HG03097 (cell line): Measurements from ENCODE around the gene WBP4.
"Not testable (repeated sequence)": the region's sequence is repeated elsewhere in the genome, so short reads cannot be mapped to it uniquely, and the experiment has no call there.

ENCODE experiments used
- ATAC-seq: cut with Tn5 transposase; IDR thresholded peaks from one replicate; pipeline ENCODE4 v1.9.1; 2021; ENCODE audit not compliant: unreplicated experiment, low FRiP score

The WBP4 gene

DNA sequence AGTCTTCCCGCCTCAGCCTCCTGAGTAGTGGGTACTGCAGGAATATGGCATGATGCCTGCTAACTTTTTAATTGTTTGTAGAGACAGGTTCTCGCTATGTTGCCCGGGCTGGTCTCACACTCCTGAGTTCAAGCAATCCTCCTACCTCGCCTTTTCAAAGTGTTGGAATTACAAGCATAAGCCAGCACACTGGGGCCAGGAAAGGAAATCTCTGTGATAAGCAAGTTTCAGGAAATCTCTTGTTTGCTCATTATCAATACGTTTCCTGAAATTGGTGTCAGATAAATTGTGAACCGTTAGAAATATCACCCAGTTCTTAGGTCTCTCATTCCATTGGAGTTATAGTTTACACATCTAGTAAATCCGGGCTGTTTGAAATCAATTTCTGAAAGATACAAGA, 14.2 kb downstream of the WBP4 start:
- ATAC-seq, result no peak

DNA sequence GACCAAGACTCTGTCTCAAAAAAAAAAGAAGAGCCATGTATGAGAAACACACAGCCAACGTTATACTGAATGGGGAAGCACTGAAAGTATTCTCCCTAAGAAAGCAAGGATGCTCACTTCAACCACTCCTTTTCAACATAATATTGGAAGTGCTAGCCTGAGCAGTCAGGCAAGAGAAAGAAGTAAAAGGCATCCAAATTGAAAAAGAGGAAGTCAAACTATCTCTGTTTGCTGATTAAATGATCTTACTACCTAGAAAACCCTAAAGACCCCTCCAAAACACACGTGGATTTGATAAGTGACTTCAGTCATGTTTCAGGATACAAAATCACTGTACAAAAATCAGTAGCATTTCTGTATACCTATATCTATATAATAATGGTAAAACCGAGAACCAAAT, 16.2 kb downstream of the WBP4 start:
- ATAC-seq, result no peak

DNA sequence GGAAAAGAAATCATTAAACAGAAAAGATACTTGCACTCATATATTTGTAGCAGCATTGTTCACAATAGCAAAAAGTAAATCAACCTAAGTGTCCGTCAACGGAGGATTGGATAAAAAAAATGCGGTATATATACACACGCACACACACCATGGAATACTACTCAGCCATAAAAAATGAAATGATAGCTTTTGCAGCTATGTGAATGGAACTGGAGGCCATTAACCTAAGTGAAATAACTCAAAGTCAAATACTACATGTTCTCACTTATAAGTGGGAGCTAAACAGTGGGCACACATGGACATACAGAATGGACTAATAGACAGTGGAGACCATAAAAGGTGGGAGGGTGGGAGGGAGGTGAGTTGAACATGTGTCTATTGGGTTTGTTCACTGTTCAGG, 18.4 kb downstream of the WBP4 start:
- ATAC-seq, result no peak

DNA sequence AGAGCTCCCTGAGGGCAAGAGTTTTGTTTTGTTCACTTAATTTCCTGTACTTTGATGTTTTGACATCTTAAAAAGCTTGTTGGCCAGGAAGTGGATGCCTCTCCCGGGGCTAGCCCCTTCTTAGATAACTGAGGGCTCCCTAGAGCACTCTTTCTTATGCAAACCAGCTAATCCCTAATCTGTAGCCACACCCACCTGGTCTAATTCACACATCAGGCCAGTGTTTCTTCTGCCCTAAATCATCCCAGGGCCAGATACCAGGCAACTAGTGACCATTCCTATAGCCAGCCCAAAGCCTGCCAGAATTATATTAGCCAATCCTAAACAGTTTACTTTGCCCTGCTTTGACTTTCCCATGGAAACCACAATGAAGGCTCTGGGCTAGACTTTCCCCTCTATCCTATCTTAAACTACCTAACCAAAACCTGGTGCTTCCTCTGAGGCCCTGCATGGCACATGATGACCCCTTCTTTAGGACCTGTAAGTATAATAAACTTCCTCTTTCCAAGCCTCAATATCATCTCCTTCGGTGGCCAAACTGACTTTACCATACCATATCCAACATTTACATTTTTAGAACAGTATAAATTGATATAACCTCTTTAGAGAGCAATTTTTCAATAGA, 24.8 kb downstream of the WBP4 start:
- ATAC-seq, result no peak

DNA sequence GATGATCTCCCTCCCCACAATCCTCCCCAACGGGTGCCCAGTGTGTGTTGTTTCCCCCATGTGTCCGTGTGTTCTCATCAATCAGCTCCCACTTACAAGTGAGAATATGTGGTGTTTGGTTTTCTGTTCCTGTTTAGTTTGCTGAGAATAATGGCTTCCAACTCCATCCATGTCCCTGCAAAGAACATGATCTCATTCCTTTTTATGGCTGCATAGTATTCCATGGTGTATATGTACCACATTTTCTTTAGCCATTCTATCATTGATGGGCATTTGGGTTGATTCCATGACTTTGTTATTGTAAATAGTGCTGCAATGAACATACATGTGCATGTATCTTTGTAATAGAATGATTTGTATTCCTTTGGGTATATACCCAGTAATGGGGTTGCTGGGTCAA, 34.4 kb downstream of the WBP4 start:
- not testable (repeated sequence) for ATAC-seq

DNA sequence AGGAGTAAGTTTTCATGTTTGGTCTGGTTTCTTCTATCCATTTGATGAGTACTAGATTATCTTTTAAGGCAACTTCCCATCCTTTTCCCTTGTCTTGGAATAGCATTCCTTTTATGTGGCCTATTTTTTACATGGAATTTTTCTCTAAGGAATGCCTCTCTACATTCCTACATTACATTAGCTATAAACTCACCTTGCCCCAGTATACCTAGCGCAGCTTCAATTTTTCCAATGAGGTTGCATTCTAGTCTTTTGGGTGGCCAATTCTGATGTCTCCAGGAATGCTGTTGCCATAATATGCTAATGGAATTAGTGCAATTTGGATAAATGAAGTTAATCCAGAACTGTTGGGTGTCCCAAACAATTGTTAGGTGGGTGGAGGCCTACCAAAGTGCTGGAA, 37.5 kb downstream of the WBP4 start:
- ATAC-seq, result no peak

DNA sequence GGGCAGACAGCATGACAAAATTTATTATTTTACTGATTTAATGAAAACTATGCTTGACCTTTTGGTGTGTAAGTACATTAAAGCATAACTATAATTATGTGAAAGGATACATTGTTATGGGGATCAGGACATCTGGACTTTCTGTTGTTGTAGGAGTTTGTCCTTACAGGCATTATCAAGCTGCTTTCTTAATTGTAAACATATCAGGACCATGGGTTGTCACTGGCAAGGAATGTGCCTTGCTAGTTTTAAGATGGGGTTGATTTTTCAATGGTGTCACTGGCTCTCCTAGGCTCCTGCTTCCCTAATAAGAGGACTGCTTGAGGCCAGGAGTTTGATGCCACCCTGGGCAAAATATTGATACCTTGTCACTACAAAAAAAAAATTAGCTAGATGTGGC, 38.7 kb downstream of the WBP4 start:
- no peak for ATAC-seq

DNA sequence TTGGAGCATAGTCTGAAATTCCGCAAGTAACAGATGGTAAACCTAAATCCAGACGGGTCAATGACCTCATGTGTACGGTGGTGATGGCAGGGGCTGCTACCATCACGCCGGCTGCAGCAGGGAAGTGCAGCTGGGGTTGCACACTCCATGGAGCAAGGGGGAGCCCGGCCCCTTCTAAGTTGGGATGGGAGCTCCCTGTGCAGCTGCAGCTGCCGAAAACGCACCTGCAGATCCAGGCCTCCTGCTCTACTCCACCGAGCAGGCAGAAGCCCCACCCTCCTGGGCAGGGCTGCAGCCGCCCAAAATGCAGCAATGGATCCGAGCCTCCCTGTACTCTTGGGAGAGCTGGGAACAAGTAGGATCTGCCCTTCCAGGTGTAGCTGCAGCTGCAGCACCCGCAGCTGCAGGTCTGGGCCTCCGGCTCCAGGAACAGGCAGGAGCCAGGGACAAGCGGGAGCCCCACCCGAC, 45.8 kb downstream of the WBP4 start:
- ATAC-seq, result no peak

DNA sequence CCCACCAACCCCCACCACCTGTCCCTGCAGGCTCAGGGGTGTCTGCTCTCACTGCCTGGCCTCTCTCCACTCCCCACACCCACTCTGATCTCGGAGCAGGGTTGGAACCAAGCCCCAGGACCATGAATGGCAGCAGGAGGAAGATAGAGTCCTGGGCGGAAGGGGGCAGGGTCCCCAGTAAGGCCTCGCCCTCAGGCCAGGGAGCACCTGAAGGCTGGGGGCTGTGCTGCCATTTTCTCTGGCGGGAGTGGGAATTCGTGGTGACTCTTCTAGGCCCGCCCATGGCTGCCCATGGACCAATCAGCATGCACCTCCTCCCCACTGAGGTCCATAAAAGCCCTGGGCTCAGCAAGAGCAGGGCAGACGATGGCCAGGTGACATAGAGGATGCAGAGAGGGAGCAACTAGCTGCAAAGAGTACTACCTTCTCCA, 46.3 kb downstream of the WBP4 start:
- ATAC-seq, result no peak

DNA sequence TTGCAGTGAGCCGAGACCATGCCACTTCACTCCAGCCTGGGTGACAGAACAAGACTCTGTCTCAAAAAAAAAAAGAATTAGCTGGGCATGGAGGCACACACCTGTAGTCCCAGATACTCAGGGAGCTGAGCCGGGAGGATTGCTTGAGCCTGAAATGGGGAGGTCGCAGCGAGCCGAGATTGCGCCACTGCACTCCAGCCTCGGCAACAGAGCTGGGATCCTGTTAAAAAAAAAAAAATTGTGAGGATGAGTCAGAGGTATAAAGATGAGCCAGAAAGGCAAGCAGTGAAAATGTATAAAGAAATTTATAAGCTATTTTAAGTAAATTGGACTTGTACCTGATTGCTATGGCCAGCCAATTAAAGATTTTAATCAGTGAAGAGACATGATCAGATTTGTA, 50.1 kb downstream of the WBP4 start:
- ATAC-seq, result no peak

DNA sequence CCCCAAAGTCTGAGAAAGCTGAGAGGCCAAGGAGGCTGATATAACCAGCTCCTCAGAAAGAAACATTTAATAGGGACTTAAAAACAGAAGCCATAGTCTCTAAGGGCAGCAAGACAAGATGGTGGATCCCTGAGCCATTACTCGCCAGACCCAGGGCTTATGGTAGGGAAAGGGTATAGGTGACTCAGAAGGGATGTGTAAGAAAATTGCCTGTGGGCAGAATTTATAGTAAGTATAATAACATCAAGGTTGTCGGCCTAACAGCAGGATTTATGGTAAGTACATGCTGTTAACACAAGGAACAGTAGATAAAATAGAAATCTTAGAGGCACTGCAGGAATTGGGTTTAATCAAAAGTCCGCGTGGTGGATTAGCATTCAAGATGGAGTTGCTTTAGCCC, 56.6 kb downstream of the WBP4 start:
- no peak for ATAC-seq

DNA sequence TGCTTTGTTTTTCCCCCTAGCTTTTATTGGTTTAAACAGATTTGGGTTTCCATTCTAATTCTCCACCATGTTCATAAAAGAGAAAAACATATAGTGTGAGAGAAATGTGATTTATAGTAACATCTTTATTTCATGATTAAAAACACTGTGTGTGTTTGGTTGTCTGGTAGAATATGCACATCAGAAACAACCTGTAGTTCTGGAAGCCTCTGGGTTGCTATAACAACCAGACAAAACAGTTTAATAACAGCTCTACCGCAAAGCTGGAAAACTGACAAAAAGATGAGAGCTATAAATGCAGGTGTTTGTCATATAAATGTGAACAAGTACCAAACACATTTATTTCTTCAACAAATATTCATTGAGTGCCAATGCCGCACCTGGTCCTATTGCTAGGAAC, 61.5 kb downstream of the WBP4 start:
- ATAC-seq, result no peak

DNA sequence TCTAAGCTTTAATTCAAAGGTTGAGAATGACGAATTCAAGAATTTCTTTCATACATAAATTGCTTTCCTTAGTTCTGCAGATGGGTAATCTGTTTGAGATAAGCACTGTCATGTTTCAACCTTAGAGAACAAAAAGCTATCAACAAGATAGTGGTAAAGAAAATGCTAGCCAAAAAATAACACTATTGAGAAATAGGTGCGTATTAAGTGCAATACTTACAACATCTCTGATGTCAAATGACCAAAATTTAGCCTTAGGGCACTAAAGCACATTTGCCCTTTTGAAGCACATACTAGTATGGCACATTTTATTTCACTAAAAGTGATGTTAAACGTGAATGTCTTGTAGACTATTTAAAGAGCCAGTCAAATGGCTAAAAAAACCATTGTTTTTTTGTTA, 66.4 kb downstream of the WBP4 start:
- ATAC-seq, result no peak

DNA sequence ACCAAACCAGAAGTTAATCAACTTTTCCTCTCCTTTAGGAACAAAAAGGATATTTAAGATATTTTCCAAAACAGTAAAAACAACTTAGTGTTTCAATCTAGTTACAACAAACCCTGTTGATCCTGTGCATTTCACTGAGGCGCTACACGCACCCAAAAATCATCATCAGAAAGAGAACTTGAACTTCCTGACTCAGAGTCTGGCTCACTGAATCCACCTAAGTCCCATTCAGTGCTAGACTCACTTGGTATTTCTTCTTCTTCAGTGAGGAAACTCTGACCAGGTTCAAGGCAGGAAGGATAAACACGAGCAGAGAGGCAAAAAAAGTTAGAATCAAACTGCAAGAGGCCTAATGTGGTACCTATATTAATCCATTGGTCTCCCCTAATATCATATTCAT, 69.0 kb downstream of the WBP4 start:
- no peak for ATAC-seq

DNA sequence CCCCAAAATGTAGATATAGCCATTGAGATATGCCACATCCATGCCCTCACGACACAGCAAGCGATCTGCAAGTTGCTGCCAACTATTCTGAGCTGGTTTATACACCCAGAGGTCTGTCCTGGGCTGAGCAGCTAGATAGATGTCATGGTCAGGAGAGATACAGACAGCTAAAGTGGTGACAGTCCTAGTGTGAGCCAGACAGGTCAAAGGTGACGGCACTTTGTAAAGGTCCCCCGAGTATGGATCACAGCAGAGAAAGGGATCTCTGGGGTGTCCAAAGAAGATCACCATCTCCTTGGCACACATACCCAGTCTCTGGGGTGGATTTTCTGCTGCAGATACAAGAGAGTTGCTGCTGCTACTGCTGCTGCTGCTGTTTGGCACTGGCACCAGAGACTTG, 69.9 kb downstream of the WBP4 start:
- not testable (repeated sequence) for ATAC-seq

DNA sequence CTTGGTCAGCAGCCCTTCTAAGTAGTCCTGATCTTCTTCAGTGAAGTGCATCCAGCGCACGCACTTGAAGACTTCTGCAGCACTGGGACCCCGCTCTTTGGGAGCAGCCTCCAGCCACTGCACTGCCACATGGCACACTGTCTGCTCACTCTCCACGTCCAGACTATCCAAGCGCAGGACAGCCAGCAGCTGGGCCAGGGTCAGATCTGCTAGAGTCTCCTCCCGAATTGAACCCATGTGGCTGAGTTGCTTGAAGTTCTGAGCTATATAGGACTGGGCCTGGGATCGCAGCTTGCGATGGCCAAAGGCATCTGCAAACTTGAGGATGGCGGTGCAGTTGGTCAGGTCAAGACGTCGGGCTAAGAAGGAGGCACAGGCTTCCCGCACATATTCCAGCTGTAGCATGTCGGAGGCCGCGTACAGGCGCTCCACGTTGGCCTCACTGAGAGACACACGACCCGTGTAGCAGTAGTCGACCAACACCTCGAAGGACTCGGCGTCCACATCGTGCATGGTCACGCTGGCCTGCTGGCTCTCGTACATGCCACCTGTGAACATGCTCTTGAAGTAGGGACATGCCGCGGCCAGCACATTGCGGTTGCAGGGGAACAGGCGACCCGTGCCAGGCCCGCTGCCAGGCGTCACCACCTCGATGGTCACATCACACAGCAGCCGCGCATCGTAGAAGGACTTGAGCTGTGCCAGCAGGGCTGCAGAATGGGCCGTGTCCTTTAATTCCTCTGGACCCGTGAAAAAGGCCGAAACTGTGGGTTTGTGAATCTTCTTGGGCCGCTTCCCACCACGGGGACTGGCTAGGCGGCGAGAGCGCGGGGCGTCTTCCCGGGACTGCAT, 70.6 kb downstream of the WBP4 start:
- ATAC-seq, result not testable (repeated sequence)

DNA sequence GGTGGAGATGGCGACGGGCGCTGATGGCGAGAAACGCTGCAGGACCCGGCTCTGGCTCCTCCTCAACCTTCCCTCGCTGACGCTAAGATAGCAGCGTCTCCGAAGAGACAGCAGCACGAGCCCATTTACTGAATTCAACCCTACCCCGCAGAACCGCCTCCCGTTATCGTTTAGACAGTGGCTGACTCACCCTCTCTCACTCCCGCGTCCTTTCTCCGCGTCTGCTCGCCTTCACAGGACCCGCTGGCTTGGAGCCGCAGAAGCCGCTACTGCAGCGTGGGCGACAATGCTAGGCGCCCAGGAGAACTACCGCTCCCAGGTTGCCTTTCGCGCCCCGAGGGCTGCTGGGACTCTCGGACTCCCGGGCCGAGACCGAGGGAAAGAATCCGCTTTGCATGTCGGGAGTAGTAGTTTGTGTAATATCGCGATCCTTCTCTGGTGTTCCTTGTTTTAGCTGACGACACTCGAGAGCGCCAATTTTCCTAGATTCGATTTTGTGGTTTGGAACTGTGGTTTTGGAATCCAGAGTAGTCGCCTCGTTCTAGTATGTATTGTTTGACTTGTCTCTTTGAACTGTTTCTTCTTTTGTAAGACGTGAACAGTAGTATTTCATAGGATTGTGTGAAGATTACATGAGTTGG, 71.3 kb downstream of the WBP4 start, which contains the start of gene KBTBD6:
Gene KBTBD6 (minus strand): TSS at position 291 of the 641 bp plus-strand sequence. CDS start 291 bp downstream, outside the sequence.
- peak; percentile 98 for ATAC-seq
